Naive thymus-derived CD8-positive, alpha-beta T cell (primary cell): Measurements from ENCODE around the gene GAL3ST3. TPM values are rescaled to one million over a fixed set of nuclear protein-coding genes. Genes with fewer than 3 reads are reported as not detected.

ENCODE experiments used
- ATAC-seq, 2 donors: fragments of 150-1000 bp; cut with Tn5 transposase in 1 of 2; sonication (Bioruptor Pico), chemical (Tn5 transposase) in 1 of 2; 1 replicate in 1 of 2; 2 replicates in 1 of 2; pipeline ENCODE4 v1.10.0; 2021; ENCODE audit warnings: mild to moderate bottlenecking in 2 of 2, moderate library complexity in 2 of 2
- POLR2A ChIA-PET: fragments of 350-600 bp; sonication (Branson Sonifier 250); formaldehyde crosslinking; loops from one replicate; lab custom pipeline; 2021; ENCODE audit warnings: antibody characterized with exemption; lab: Charles Lee
- DNase-seq, 10 donors: peaks; one replicate each; pipeline versions ENCODE4 v3.0.0 to v3.0.0-alpha.2; 2020 to 2022
- H3K27ac Mint-ChIP-seq, 10 donors: one replicate each; pipeline ENCODE4 v1.8.0; 2020 to 2022; ENCODE audit warnings: mild to moderate bottlenecking in 10 of 10, mixed read lengths in 10 of 10, moderate library complexity in 4 of 10, inconsistent platforms in 1 of 10
- H3K27me3 Mint-ChIP-seq, 5 donors: one replicate each; pipeline ENCODE4 v1.8.0; 2021 to 2022; ENCODE audit warnings: mixed read lengths in 5 of 5
- H3K36me3 Mint-ChIP-seq, 3 donors: one replicate each; pipeline ENCODE4 v1.8.0; 2020 to 2022; ENCODE audit warnings: mixed read lengths in 3 of 3, mild to moderate bottlenecking in 2 of 3, inconsistent platforms in 1 of 3
- H3K4me1 Mint-ChIP-seq, 4 donors: one replicate each; pipeline ENCODE4 v1.8.0; 2021 to 2022; ENCODE audit warnings: mixed read lengths in 4 of 4
- H3K4me3 Mint-ChIP-seq, 10 donors: one replicate each; pipeline ENCODE4 v1.8.0; 2020 to 2022; ENCODE audit warnings: mild to moderate bottlenecking in 10 of 10, mixed read lengths in 10 of 10, moderate library complexity in 6 of 10, inconsistent platforms in 1 of 10
- H3K9me3 Mint-ChIP-seq, 9 donors: one replicate each; pipeline ENCODE4 v1.8.0; 2020 to 2022; ENCODE audit warnings: mixed read lengths in 9 of 9, mild to moderate bottlenecking in 3 of 9, inconsistent platforms in 1 of 9, moderate library complexity in 1 of 9
- polyA plus RNA-seq, 3 donors: library from polyadenylated mRNA; unstranded; fragments of 300-500 nt; fragmentation: Illumina TruSeq; gene quantifications; one replicate each; pipeline ENCODE4 v1.2.3, GENCODE V29; 2021
- total RNA-seq, 8 experiments: library from RNA in 2 of 8; stranded (reverse) in 2 of 8; gene quantifications; one replicate each; pipeline ENCODE4 v1.2.3 and lab custom pipeline; 2021 to 2026

GAL3ST3 gene
- total and polyA plus RNA-seq, 5 experiments from 2014 or later, result 0.27 TPM; not detected in 4

GRCh38 chr11:66056501-66056900 is 7.5 kb upstream of the GAL3ST3 start:
- peaks cover 14 to 82% (median 21%) of the 10 kb centered on the region in 3 donors for H3K36me3 Mint-ChIP-seq
- no peak for DNase-seq
- H3K27ac Mint-ChIP-seq, result peak overlapping the region in 1 of 10 donors; percentile 51
- no peak for ATAC-seq
- peaks cover 21 to 47% (median 29%) of the 10 kb centered on the region in 4 donors for H3K4me1 Mint-ChIP-seq
- no peaks in the 10 kb centered on the region for H3K9me3 Mint-ChIP-seq
- H3K27me3 Mint-ChIP-seq, result no peaks in the 10 kb centered on the region
- POLR2A ChIA-PET, result interaction anchor here (0.7 to 2.1 kb wide), 2 partner anchors 12 to 27 kb away, joined by 6 to 10 read pairs; no protein-coding TSS in a partner anchor
- no peak overlapping the region for H3K4me3 Mint-ChIP-seq

DNA sequence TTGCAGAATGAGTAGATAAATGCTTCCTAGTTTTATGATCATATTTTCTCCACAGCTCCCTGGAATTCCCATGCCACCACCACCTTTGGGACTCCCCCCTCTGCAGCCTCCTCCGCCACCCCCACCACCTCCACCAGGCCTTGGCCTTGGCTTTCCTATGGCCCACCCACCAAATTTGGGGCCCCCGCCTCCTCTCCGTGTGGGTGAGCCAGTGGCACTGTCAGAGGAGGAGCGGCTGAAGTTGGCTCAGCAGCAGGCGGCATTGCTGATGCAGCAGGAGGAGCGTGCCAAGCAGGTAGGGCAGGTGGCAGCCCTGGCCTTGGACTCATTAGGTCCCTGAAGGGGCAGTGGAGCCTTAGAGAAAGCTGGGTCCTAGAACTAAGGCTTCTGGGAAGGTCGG is 6.1 kb upstream of the GAL3ST3 start:
- no peaks in the 10 kb centered on the region for H3K9me3 Mint-ChIP-seq
- no peaks in the 10 kb centered on the region for H3K27me3 Mint-ChIP-seq
- POLR2A ChIA-PET, result interaction anchor here (0.6 kb wide), 1 partner anchor 486 kb away, joined by 4 read pairs; no protein-coding TSS in a partner anchor
- DNase-seq (no peak), ATAC-seq (no peak)
- H3K36me3 Mint-ChIP-seq, result peaks cover 4 to 68% (median 16%) of the 10 kb centered on the region in 3 donors
- H3K4me3 Mint-ChIP-seq, result peak overlapping the region in 3 of 10 donors; percentile 7 to 48 (median 10)
- peak overlapping the region in 5 of 10 donors; percentile 8 to 62 (median 37) for H3K27ac Mint-ChIP-seq
- peaks cover 21 to 44% (median 33%) of the 10 kb centered on the region in 4 donors for H3K4me1 Mint-ChIP-seq

- ATAC-seq, result peak in 1 of 2 donors; percentile 0
- POLR2A ChIA-PET, result interaction anchor here (0.7 to 2.9 kb wide), 17 partner anchors 8 to 476 kb away, joined by 3 to 26 read pairs (median 4); partner anchors contain the start of genes BANF1, CST6, EHBP1L1 and EIF1AD
- no peak for DNase-seq
- H3K36me3 Mint-ChIP-seq, result peaks cover 3 to 45% (median 6%) of the 10 kb centered on the region in 3 donors
- H3K27ac Mint-ChIP-seq, result peak overlapping the region; percentile 95 to 99 (median 98)
- H3K4me1 Mint-ChIP-seq, result peaks cover 19 to 44% (median 37%) of the 10 kb centered on the region in 4 donors
- peaks cover 0 to 5% (median 0%) of the 10 kb centered on the region in 5 donors for H3K27me3 Mint-ChIP-seq
- no peaks in the 10 kb centered on the region for H3K9me3 Mint-ChIP-seq
- H3K4me3 Mint-ChIP-seq, result peak overlapping the region; percentile 98 to 100 (median 99)
These were observed 3.7 kb upstream of the GAL3ST3 start for GRCh38 chr11:66052664-66052982.

DNA sequence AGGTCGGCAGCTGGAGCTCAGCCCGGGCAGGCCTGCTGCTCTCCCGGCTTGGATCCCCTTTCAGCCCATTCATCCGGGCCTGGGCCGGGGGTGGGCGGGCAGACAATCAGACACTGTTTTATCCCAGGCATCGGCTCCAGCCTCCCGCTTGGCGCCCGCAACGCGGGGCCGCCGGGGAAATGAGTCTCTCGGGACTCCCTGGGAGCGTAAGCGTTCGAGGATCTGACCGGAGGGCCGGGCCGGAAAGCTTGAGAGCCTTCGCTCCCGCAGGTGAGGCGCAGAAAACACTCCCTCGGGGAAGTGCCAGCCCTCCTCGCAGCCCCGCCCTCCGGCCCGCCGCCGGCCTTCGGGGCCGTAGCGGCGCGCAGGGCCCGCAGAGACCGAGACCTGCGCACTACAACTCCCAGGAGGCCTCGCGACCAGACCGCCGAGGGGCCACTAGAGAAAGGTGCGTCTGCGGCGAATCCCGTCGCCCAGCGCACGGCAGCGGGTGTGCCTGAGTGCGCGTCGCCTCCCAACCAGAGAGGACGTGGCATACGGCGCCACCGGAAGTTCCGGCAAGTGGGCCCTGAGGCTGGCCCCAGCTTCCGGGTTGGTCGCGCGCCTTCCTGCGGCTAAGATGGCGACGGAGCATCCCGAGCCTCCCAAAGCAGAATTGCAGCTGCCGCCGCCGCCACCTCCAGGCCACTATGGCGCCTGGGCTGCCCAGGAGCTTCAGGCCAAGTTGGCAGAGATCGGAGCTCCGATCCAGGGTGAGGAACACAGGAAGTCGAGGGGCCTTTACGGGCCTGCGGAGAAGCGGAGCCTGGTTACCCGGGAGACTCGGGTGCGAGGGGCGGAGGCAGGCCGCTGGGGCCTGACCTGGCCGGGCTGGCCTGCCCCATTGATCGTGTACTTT is 3.1 kb upstream of the GAL3ST3 start, which contains the start of gene SF3B2:
TSS of gene SF3B2 (plus strand) at position 599 of the 898 bp plus-strand sequence. CDS start at position 620, 21 bp downstream.
- Mint-ChIP-seq H3K9me3 (no peaks in the 10 kb centered on the region), H3K27me3 (peaks cover 0 to 5% (median 0%) of the 10 kb centered on the region in 5 donors), H3K27ac (peak within 1 kb of the TSS; percentile 95 to 99 (median 98)), H3K4me3 (peak within 1 kb of the TSS; percentile 98 to 100 (median 99)), H3K36me3 (peaks cover 3 to 39% (median 3%) of the 10 kb centered on the region in 3 donors), H3K4me1 (peaks cover 19 to 44% (median 37%) of the 10 kb centered on the region in 4 donors)
- ATAC-seq, result peak; percentile 95 to 97
- DNase-seq, result peak; percentile 88 to 97 (median 94)
- POLR2A ChIA-PET, result interaction anchor here (0.7 to 2.9 kb wide), 19 partner anchors 9 to 476 kb away, joined by 3 to 26 read pairs (median 4); partner anchors contain the start of genes BANF1, CST6, EHBP1L1 and EIF1AD

DNA sequence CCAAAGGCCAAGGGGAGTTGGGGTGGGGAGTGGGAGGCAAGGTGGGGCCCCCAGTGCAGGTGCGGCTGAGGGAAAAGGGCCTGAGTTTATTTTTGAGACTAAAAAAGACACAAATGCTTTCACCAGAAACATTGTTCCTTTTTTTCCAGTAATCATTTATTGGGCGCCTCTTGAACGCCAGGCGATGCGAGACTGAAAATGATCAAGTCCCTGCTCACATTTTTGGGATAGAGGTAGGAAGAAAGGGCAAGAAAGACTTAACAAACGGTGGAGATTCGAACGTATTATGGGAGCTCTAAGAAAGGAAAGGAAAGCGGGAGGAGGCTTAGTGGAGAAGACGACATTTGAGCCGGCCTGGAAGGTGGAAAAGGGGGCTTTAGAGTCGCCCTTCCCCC is 2.4 kb upstream of the GAL3ST3 start:
- peak overlapping the region; percentile 51 to 98 (median 94) for H3K27ac Mint-ChIP-seq
- no peak for ATAC-seq
- POLR2A ChIA-PET, result interaction anchor here (1.4 to 2.9 kb wide), 5 partner anchors 10 to 216 kb away, joined by 4 to 26 read pairs (median 9); partner anchors contain the start of genes BANF1, EIF1AD and PACS1

DNA sequence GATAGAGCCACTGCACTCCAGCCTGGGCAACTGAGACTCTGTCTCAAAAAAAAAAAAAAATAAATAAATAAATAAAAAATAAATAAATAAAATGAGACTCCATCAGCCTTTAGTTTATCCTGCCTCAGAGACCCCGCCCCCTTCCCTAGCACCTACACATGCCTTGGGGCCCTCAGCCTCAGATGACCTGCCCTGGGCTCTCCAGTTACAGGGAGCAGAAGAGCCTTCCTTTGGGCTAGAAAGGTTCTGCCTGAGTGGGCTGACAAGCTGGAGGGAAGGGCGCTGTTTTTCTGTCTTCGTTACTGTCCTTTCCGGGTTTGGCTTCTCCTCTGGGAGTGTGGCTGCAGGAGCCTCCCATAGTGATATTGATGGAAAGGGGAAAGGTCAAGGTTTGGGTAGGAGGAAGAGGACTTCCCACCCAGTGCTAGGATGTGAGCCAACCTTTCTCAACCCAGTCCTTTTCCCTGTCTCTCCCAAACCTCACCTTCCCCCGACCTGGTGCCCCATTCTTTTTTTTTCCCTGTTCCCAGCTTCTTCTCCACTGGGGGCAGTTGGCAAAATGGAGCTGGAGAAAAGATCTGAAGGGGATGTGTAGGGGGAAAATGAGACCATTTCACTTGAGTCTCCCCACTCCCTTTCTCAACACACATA is 1.7 kb upstream of the GAL3ST3 start:
- Mint-ChIP-seq H3K4me3 (peak overlapping the region; percentile 93 to 100 (median 99)), H3K4me1 (peaks cover 21 to 44% (median 38%) of the 10 kb centered on the region in 4 donors), H3K27me3 (peaks cover 0 to 5% (median 0%) of the 10 kb centered on the region in 5 donors), H3K9me3 (no peaks in the 10 kb centered on the region), H3K36me3 (peaks cover under 1 to 26% (median 3%) of the 10 kb centered on the region in 3 donors), H3K27ac (peak overlapping the region in 9 of 10 donors; percentile 51 to 98 (median 94))
- DNase-seq, result no peak
- POLR2A ChIA-PET, result interaction anchor here (1.4 to 2.5 kb wide), 3 partner anchors 10 to 217 kb away, joined by 4 to 11 read pairs (median 8); no protein-coding TSS in a partner anchor
- no peak for ATAC-seq

More for the DNA sequence above, 2.4 kb upstream of the GAL3ST3 start:
- H3K36me3 Mint-ChIP-seq, result peaks cover 3 to 32% (median 3%) of the 10 kb centered on the region in 3 donors
- H3K27me3 Mint-ChIP-seq, result peaks cover 0 to 5% (median 0%) of the 10 kb centered on the region in 5 donors
- H3K4me1 Mint-ChIP-seq, result peaks cover 19 to 44% (median 37%) of the 10 kb centered on the region in 4 donors
- no peaks in the 10 kb centered on the region for H3K9me3 Mint-ChIP-seq
- peak overlapping the region; percentile 93 to 100 (median 99) for H3K4me3 Mint-ChIP-seq
- no peak for DNase-seq

DNA sequence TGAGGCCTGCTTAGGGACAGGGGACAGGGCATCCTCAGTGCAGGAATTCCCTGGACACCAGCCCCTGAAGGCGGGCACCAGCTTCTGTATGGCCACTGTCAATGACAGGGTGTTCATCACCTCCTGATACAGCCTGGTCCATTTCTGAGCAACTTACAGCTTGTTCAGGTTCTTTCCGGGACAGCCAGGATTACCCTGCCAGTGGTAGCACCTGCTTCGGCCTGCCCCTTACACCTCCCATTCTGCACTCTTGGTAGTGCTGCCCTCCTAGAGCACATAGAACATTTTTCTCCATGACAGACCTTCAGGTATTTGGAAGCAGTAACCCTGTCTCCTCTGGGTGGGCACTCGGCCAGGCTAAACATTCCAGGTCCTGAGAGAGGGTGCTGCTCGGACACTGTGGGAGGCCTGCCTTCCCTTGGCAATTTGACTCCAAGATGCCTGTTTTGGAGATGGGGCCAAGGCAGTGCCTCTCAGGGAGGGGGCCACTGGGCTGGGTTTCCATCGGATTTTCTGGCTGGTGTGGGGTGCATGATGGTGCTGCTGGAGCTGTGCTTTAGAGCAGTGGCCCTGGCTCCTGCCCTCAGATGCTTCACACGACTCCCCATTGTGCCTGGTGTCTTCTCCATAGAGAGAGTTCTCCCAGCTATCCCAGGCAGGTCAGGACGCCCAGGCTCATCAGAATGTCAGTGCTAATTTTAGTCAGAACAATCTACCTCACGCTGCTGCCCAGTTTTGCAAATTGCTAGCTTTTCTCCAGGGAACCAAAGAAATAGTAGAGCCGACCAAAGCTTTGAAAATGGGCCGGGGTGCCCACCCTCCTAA is 1.2 kb downstream of the GAL3ST3 start:
- Mint-ChIP-seq H3K27me3 (peaks cover 0 to 5% (median 0%) of the 10 kb centered on the region in 5 donors), H3K9me3 (no peaks in the 10 kb centered on the region), H3K27ac (peak overlapping the region in 2 of 10 donors; percentile 59 to 65), H3K4me3 (peak overlapping the region in 3 of 10 donors; percentile 9 to 45 (median 45)), H3K4me1 (peaks cover 17 to 40% (median 35%) of the 10 kb centered on the region in 4 donors), H3K36me3 (peaks cover 0 to 5% (median 3%) of the 10 kb centered on the region in 3 donors)
- POLR2A ChIA-PET, result interaction anchor here (0.6 kb wide), 1 partner anchor 1280 kb away, joined by 5 read pairs; no protein-coding TSS in a partner anchor
- no peak for ATAC-seq
- no peak for DNase-seq

DNA sequence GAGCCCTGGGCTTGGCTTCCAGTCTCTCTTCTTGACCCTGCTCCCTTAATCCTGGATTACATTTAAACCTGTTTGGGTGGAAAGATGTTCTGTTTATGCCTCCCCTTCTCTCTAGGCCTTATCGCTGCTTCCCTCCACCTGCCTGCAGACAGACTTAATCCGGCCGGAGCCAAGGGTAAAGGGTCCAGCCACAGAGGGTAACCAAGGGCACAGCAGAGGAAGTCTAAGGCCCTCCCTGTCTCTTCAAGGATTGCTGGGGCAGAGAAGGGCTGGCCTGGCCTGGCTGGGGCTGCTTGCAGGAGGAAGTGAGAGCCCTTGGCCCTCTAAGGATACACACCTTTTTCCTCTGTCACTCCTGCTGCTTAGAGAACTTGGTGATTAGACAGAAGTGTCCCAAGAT is 2.1 kb downstream of the GAL3ST3 start:
- POLR2A ChIA-PET, result no interaction called here
- no peak for ATAC-seq
- H3K27ac Mint-ChIP-seq, result peak overlapping the region in 1 of 10 donors; percentile 79

GRCh38 chr11:66045177-66045639 is 3.8 kb downstream of the GAL3ST3 start:
- Mint-ChIP-seq H3K4me1 (peaks cover 10 to 22% (median 19%) of the 10 kb centered on the region in 4 donors), H3K36me3 (no peaks in the 10 kb centered on the region), H3K9me3 (no peaks in the 10 kb centered on the region), H3K27ac (peak overlapping the region in 3 of 10 donors; percentile 24 to 63 (median 25)), H3K27me3 (peaks cover 0 to 5% (median 0%) of the 10 kb centered on the region in 5 donors), H3K4me3 (peak overlapping the region in 2 of 10 donors; percentile 22 to 60)
- DNase-seq (peak; percentile 76 to 90 (median 84)), ATAC-seq (peak; percentile 98)
- POLR2A ChIA-PET, result interaction anchor here (0.5 to 2.0 kb wide), 4 partner anchors 19 to 115 kb away, joined by 3 to 5 read pairs (median 4); no protein-coding TSS in a partner anchor

More for the DNA sequence above, 2.1 kb downstream of the GAL3ST3 start:
- DNase-seq, result peak in 1 of 10 donors; percentile 40
- H3K9me3 Mint-ChIP-seq, result no peaks in the 10 kb centered on the region
- peaks cover 12 to 32% (median 28%) of the 10 kb centered on the region in 4 donors for H3K4me1 Mint-ChIP-seq
- no peak overlapping the region for H3K4me3 Mint-ChIP-seq
- H3K36me3 Mint-ChIP-seq, result no peaks in the 10 kb centered on the region
- peaks cover 0 to 5% (median 0%) of the 10 kb centered on the region in 5 donors for H3K27me3 Mint-ChIP-seq

- Mint-ChIP-seq H3K27ac (peak overlapping the region in 5 of 10 donors; percentile 24 to 72 (median 28)), H3K4me1 (peaks cover 10 to 21% (median 17%) of the 10 kb centered on the region in 4 donors), H3K36me3 (no peaks in the 10 kb centered on the region), H3K9me3 (no peaks in the 10 kb centered on the region), H3K4me3 (peak overlapping the region in 2 of 10 donors; percentile 22 to 60), H3K27me3 (peaks cover 0 to 5% (median 0%) of the 10 kb centered on the region in 5 donors)
- POLR2A ChIA-PET, result interaction anchor here (2.0 kb wide), 1 partner anchor 19 kb away, joined by 4 read pairs; no protein-coding TSS in a partner anchor
- ATAC-seq (peak; percentile 3 to 13), DNase-seq (no peak)
These were observed 4.2 kb downstream of the GAL3ST3 start for GRCh38 chr11:66044757-66045156.
